ENCODE measurements around the gene ZNF488. TPM values are rescaled to one million over a fixed set of nuclear protein-coding genes. Genes with fewer than 3 reads are reported as not detected.
"Not testable (repeated sequence)": the region's sequence is repeated elsewhere in the genome, so short reads cannot be mapped to it uniquely, and the experiment has no call there.

The ZNF488 gene
- total RNA-seq, 1 experiment from 2014 or later: 5.6 TPM

GRCh38 chr10:47389619-47390018 lies 5.5 kb upstream of the ZNF488 start:
- no peaks in the 10 kb centered on the region for H3K27me3 ChIP-seq (replicated peaks; ENCODE audit: control insufficient read depth, insufficient read depth, low read length)
- peaks cover 4% of the 10 kb centered on the region; the same call in 1 of the 2 replicates for H3K9me3 ChIP-seq
- Mint-ChIP-seq H3K36me3 (ENCODE audit: insufficient read depth, unreplicated experiment) (peaks cover 4% of the 10 kb centered on the region), H3K27me3 (ENCODE audit: insufficient read depth, unreplicated experiment) (no peaks in the 10 kb centered on the region), H3K9me3 (ENCODE audit: unreplicated experiment) (peaks cover 15% of the 10 kb centered on the region), H3K4me1 (ENCODE audit: low read depth, unreplicated experiment) (peaks cover 10% of the 10 kb centered on the region), H3K4me3 (ENCODE audit: unreplicated experiment) (no peak overlapping the region), H3K27ac (ENCODE audit: unreplicated experiment) (no peak overlapping the region)
- no peak overlapping the region for H3K4me3 ChIP-seq (ENCODE audit: low read depth, low read length)
- ChIA-PET CTCF (no interaction called here), POLR2A (no interaction called here)
- BruUV-seq (replicated peaks): no TSS peak
- H3K4me1 ChIP-seq: peaks cover 6% of the 10 kb centered on the region; the same call in 1 of the 2 replicates
- no peak for TF ChIP-seq CTCF (IDR thresholded peaks at IDR 0.05; ENCODE audit: insufficient read depth in 1 of 2, low read depth in 1 of 2, low read length in 1 of 2, severe bottlenecking in 1 of 2, unreplicated experiment in 1 of 2)
- no peak for DNase-seq
- intact Hi-C loops (cut with micrococcal nuclease; ENCODE audit: unreplicated experiment): no loop called here
- no peaks in the 10 kb centered on the region for H3K36me3 ChIP-seq (ENCODE audit: control insufficient read depth, insufficient read depth, low read length)

- Histone ChIP-seq H3K4me3 (ENCODE audit: low read depth, low read length) (no peak overlapping the region), H3K9me3 (peaks cover 4% of the 10 kb centered on the region; the same call in 1 of the 2 replicates), H3K4me1 (peaks cover 6% of the 10 kb centered on the region; the same call in 1 of the 2 replicates), H3K27me3 (replicated peaks; ENCODE audit: control insufficient read depth, insufficient read depth, low read length) (no peaks in the 10 kb centered on the region), H3K36me3 (ENCODE audit: control insufficient read depth, insufficient read depth, low read length) (no peaks in the 10 kb centered on the region)
- H3K36me3 Mint-ChIP-seq (ENCODE audit: insufficient read depth, unreplicated experiment): peaks cover 4% of the 10 kb centered on the region
- DNase-seq: no peak
- intact Hi-C loops (cut with micrococcal nuclease; ENCODE audit: unreplicated experiment): no loop called here
- peaks cover 13% of the 10 kb centered on the region for H3K4me1 Mint-ChIP-seq (ENCODE audit: low read depth, unreplicated experiment)
- no peak overlapping the region for H3K4me3 Mint-ChIP-seq (ENCODE audit: unreplicated experiment)
- no peak overlapping the region for H3K27ac Mint-ChIP-seq (ENCODE audit: unreplicated experiment)
- ChIA-PET CTCF (no interaction called here), POLR2A (no interaction called here)
- TF ChIP-seq CTCF (IDR thresholded peaks at IDR 0.05; ENCODE audit: insufficient read depth in 1 of 2, low read depth in 1 of 2, low read length in 1 of 2, severe bottlenecking in 1 of 2, unreplicated experiment in 1 of 2): no peak
- peaks cover 15% of the 10 kb centered on the region for H3K9me3 Mint-ChIP-seq (ENCODE audit: unreplicated experiment)
- no TSS peak for BruUV-seq (replicated peaks)
- H3K27me3 Mint-ChIP-seq (ENCODE audit: insufficient read depth, unreplicated experiment): no peaks in the 10 kb centered on the region
Observed at GRCh38 chr10:47388879-47389278, 4.8 kb upstream of the ZNF488 start.

- H3K27me3 ChIP-seq (replicated peaks; ENCODE audit: control insufficient read depth, insufficient read depth, low read length); H3K9me3 ChIP-seq; CTCF ChIA-PET; POLR2A ChIA-PET; H3K36me3 Mint-ChIP-seq (ENCODE audit: insufficient read depth, unreplicated experiment); BruUV-seq (replicated peaks); DNase-seq; H3K36me3 ChIP-seq (ENCODE audit: control insufficient read depth, insufficient read depth, low read length); intact Hi-C loops (cut with micrococcal nuclease; ENCODE audit: unreplicated experiment); H3K27me3 Mint-ChIP-seq (ENCODE audit: insufficient read depth, unreplicated experiment); H3K27ac Mint-ChIP-seq (ENCODE audit: unreplicated experiment); H3K4me3 ChIP-seq (ENCODE audit: low read depth, low read length): not testable (repeated sequence)
- H3K4me1 Mint-ChIP-seq (ENCODE audit: low read depth, unreplicated experiment): peaks cover 26% of the 10 kb centered on the region
- peaks cover 25% of the 10 kb centered on the region for H3K4me1 ChIP-seq
- peaks cover 15% of the 10 kb centered on the region for H3K9me3 Mint-ChIP-seq (ENCODE audit: unreplicated experiment)
- peak overlapping the region; percentile 52 for H3K4me3 Mint-ChIP-seq (ENCODE audit: unreplicated experiment)
Observed at GRCh38 chr10:47386104-47386503, 2.0 kb upstream of the ZNF488 start.

Measured in Caco-2 (cell line).